Ishikawa (cell line): Measurements from ENCODE around the gene ZFP42.

Source experiments
- CEBPB ChIP-seq: IDR thresholded peaks from 2 replicates; pipeline ENCODE4 v1.6.1; 2012
- CREB1 ChIP-seq: IDR thresholded peaks from 2 replicates; pipeline ENCODE4 v1.6.1; 2012; ENCODE audit warnings: low read depth
- EGR1 ChIP-seq: IDR thresholded peaks from 2 replicates; pipeline ENCODE4 v1.6.1; 2012
- EP300 ChIP-seq: IDR thresholded peaks from 2 replicates; pipeline ENCODE4 v1.6.1; 2012; ENCODE audit warnings: borderline replicate concordance
- FOXM1 ChIP-seq: IDR thresholded peaks from 2 replicates; pipeline ENCODE4 v1.6.1; 2012; ENCODE audit warnings: low read depth, borderline replicate concordance
- NFIC ChIP-seq: IDR thresholded peaks from 2 replicates; pipeline ENCODE4 v1.6.1; 2012
- RAD21 ChIP-seq: IDR thresholded peaks from 2 replicates; pipeline ENCODE4 v1.6.1; 2012; ENCODE audit warnings: low read depth
- TAF1 ChIP-seq: IDR thresholded peaks from 2 replicates; pipeline ENCODE4 v1.6.1; 2012; ENCODE audit warnings: low read depth, mild to moderate bottlenecking
- TCF12 ChIP-seq: IDR thresholded peaks from 2 replicates; pipeline ENCODE4 v1.6.1; 2012; ENCODE audit warnings: low read depth
- TEAD4 ChIP-seq: IDR thresholded peaks from 2 replicates; pipeline ENCODE4 v1.6.1; 2012
- YY1 ChIP-seq: IDR thresholded peaks from 2 replicates; pipeline ENCODE4 v1.6.1; 2012; ENCODE audit warnings: low read depth
- ZBTB7A ChIP-seq: IDR thresholded peaks from 2 replicates; pipeline ENCODE4 v1.6.1; 2012; ENCODE audit warnings: low read depth
- TF ChIP-seq, protein P1 (sequence below): IDR thresholded peaks from 2 replicates; pipeline ENCODE4 v1.6.1; 2012
- TF ChIP-seq, protein P2 (sequence below): IDR thresholded peaks from 2 replicates; pipeline ENCODE4 v1.6.1; 2012
- TF ChIP-seq, protein P3 (sequence below): IDR thresholded peaks from 2 replicates; pipeline ENCODE4 v1.6.1; 2012; ENCODE audit warnings: low read depth, mild to moderate bottlenecking

Gene ZFP42

DNA sequence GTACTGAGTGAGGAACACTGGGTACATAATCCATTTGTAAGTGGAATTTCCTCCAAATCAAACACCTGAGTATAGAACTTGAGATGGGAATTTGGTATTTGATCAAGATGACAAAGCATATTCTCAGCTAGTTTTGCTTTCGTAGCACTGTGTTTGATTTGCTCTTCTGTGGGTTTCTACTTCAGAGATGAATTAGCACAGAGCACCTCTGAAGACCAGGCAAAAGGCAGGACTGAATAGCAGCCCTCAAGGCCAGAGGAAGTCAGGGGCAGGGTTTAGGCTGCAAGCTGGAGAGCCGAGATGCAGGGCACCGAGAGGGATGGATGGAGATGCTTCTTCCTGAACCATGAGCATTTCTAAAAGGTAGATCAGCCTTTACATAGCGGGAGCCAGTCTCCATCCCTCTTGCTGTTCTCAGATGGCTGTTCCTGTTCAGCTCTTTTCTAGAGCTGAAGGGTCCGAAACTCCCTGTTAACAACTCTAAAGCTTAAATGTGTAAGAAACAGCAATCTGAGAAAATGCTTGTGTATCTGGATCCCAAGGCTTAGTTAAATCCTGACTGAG lies 10.8 kb downstream of the ZFP42 start:
- TF ChIP-seq EP300 = no peak

DNA sequence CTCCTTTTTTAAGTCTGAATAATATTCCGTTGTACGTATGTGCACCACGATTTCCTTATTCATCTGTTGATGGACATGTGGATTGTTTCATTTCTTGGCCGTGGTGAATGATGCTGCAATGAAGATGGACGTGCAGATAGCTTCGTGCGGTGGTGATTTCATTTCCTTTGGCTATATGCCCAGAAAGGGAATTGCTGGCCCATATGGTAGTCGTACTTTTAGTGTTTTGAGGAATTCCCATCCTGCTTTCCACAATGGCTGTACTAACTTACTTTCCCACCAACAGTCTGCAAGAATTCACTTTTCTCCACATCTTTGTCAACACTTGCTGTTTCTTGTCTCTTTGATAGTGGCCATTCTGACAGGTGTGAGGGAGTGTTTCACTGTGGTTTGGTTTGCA lies 12.8 kb downstream of the ZFP42 start:
- TF ChIP-seq, protein P1, sequence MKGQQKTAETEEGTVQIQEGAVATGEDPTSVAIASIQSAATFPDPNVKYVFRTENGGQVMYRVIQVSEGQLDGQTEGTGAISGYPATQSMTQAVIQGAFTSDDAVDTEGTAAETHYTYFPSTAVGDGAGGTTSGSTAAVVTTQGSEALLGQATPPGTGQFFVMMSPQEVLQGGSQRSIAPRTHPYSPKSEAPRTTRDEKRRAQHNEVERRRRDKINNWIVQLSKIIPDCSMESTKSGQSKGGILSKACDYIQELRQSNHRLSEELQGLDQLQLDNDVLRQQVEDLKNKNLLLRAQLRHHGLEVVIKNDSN = no peak
- TF ChIP-seq CEBPB (no peak), RAD21 (no peak), TCF12 (no peak), ZBTB7A (no peak), TAF1 (no peak), EP300 (no peak), TEAD4 (no peak), NFIC (no peak), FOXM1 (no peak), CREB1 (no peak), YY1 (no peak), EGR1 (no peak)
- TF ChIP-seq, protein P2, sequence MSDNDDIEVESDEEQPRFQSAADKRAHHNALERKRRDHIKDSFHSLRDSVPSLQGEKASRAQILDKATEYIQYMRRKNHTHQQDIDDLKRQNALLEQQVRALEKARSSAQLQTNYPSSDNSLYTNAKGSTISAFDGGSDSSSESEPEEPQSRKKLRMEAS = no peak
- TF ChIP-seq, protein P3, sequence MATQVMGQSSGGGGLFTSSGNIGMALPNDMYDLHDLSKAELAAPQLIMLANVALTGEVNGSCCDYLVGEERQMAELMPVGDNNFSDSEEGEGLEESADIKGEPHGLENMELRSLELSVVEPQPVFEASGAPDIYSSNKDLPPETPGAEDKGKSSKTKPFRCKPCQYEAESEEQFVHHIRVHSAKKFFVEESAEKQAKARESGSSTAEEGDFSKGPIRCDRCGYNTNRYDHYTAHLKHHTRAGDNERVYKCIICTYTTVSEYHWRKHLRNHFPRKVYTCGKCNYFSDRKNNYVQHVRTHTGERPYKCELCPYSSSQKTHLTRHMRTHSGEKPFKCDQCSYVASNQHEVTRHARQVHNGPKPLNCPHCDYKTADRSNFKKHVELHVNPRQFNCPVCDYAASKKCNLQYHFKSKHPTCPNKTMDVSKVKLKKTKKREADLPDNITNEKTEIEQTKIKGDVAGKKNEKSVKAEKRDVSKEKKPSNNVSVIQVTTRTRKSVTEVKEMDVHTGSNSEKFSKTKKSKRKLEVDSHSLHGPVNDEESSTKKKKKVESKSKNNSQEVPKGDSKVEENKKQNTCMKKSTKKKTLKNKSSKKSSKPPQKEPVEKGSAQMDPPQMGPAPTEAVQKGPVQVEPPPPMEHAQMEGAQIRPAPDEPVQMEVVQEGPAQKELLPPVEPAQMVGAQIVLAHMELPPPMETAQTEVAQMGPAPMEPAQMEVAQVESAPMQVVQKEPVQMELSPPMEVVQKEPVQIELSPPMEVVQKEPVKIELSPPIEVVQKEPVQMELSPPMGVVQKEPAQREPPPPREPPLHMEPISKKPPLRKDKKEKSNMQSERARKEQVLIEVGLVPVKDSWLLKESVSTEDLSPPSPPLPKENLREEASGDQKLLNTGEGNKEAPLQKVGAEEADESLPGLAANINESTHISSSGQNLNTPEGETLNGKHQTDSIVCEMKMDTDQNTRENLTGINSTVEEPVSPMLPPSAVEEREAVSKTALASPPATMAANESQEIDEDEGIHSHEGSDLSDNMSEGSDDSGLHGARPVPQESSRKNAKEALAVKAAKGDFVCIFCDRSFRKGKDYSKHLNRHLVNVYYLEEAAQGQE = no peak

DNA sequence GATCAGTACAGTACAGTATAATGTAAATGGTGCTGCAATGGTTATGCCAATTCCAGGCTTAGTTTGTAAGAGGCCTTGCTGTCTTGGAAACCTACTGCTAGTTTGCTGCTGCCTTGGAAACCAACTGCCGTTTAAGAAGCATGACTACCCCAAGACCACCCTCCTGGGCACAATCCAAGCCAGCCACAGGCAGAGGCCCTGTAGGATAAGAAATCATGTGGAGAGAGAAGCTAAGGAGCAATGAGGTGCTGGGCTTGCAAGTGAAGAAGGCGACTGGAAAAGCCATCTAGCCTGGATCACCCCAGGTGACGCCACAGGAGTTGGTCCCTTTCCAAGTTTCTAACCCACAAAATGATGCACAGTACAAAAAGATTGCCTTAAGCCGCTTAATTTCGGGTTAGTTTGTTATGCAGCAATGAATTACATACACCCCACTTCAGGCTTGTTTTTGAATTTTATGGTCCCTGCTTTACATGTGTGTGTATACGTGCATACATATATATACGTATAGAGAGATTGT lies 16.9 kb downstream of the ZFP42 start:
- TF ChIP-seq CEBPB (no peak), CREB1 (no peak), TEAD4 (no peak), FOXM1 (no peak)
- TF ChIP-seq, protein P1 = no peak
- TF ChIP-seq, protein P3 = no peak

DNA sequence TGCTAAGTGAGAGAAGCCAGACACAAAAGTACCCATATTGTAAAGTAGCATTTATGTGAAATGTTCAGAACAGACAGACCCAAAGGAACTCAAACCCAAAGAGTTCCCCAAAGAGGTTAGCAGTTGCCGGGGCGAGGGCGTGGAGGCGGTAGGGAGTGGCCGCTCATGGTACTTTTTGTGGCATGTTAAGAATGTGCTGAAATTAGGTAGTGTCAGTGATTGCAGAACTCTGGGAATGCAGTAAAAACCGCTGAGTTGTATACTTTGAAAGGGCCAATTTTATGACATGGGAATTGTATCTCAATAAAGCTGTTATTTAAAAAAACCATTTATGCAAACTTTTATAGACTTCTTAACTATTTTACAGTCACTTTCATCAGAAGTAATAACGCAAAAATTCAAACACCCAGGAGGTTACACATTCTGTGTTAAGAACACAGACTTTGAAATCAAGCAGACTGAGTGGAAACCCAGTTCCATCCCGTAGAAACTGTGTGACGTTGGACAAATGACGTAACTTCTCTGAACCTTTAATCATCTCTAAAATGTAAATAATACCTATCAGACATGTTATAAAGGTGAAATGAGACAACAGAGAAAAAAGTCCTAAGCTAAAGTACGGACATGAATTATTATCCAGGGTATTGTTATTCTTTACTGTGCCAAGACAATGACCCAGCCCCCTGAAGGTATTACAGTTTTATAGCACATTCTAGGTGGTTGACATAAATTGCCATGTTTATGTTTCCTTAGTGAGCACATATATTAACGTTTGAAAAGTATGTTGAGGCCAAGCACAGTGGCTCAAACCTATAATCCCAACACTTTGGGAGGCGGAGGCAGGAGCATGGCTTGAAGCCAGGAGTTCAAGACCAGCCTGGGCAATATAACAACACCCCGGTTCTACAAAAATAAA lies 19.7 kb downstream of the ZFP42 start:
- TF ChIP-seq NFIC = no peak
- TF ChIP-seq, protein P3 = no peak
- TF ChIP-seq FOXM1 = no peak
- TF ChIP-seq CEBPB = 0 out of 2 replicates have a peak, but pooled peaks have one; percentile 20
- no peak for TF ChIP-seq YY1
- TF ChIP-seq RAD21 = no peak
- peak; percentile 79 for TF ChIP-seq TEAD4

DNA sequence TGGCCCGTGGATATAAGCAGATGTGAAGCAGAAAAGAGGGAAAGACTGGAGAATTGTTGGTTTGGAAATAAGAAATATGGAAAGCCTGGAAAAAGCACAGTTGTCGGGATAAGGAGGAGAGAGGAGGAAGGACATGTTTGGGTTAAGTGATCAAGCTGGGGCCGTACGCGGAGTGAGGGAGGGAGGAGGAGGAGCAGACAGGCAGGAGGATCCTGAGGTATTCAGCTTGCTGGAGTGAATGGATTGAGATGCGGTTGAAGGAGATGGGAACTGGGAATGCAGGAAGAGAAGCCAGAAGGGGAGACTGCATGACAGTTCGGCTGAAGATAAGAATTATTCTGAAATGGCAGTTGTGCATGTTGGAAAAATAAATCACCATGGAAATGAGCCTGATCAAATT lies 21.2 kb downstream of the ZFP42 start:
- no peak for TF ChIP-seq EGR1
- TF ChIP-seq TAF1 = no peak
- no peak for TF ChIP-seq EP300
- TF ChIP-seq, protein P1 = no peak
- TF ChIP-seq TCF12 = no peak
- TF ChIP-seq YY1 = no peak
- no peak for TF ChIP-seq FOXM1
- TF ChIP-seq CREB1 = no peak
- TF ChIP-seq RAD21 = no peak
- TF ChIP-seq, protein P2 = no peak
- TF ChIP-seq, protein P3 = no peak
- no peak for TF ChIP-seq CEBPB
- no peak for TF ChIP-seq NFIC
